GM21423 (cell line): ENCODE data around the gene KCTD16.

Experiments
- ATAC-seq: cut with Tn5 transposase; IDR thresholded peaks from one replicate; pipeline ENCODE4 v1.9.1; 2021; ENCODE audit warnings: mild to moderate bottlenecking, moderate library complexity; ENCODE audit not compliant: unreplicated experiment

Gene KCTD16

DNA sequence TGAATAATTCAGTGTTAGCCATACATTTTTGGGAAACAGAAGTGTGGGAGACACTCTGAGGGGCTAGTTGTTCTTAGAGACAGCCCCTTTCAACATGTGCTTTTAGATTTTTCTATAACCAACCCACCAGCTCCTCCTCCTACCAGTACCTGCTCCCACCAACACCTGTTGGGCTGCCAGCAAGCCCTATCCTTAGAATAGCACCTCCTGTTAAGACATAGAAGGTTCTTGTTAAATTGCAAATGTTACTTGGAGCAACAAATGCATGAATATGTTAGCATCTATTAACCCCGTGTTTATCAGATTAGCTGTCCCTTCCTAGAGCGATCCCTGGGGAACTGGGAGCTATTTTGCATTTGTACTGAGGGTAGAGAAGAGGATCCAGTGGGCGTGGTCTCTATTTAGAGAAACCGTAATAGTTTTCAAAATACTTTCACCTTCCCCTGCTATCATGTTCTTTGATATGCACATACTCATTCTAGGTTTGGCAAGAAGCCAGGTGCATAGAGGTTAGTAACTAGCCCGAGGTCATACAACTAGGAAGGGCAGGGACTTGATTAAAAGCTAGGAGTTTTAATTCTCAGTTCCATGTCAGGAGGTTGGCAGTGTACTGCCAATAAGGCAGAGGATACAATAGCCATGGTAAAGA lies 334.4 kb downstream of the KCTD16 start:
- ATAC-seq, result no peak

DNA sequence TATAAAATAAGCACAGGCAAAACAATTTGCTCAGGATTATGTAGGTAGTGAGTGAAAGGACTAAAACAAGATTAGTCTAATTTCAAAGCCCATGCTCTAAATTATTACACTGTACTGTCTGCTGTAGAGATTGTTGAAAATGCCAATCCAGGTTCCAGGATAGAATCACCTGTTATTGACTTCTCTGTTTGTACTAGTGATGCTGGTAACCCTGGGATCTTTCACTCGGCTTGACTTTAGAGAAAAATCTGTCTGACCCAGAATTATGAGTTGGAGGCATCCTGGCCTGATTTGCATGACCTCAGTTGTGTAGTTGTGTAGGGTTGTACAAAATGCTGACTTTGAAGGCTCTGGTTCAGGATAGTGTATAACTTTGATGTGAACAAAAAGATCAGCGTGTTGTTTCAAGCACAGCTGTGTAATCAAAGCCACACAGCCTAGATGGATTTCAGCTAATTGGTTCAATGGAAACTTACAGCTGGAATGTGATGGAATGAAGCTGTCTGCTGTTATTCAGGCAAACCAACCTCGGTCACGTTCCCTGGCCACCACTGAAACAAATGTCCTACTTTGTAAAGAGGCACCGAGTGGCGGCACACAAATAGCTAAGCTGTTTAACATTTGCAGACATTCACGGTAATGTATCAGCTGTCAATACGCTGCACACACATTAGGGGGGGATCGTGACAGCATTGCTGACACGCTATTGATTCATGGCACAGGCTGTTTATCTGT lies 340.3 kb downstream of the KCTD16 start:
- ATAC-seq, result no peak

DNA sequence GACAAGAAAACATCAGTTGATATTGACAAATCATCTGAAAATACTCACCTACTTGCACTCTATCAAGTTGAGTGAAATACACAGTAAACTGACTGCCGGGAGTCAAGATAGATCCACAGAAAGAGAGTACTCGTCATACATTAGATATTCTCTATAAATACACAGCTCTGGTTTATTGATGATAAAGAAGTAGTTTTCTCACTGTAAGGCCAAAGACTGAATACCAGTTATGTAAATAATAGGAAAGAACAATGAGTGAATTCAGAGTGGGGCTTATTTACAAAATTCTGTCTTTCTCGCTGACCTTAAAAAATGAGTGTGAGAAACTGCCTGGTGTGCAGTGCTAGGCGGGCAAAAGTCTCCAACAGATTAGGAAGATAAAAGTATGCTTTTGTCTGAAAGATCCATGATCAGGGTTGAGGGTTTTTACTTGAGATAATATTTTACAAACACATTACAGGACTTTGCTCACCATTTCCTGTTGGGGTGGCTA lies 341.0 kb downstream of the KCTD16 start:
- no peak for ATAC-seq

DNA sequence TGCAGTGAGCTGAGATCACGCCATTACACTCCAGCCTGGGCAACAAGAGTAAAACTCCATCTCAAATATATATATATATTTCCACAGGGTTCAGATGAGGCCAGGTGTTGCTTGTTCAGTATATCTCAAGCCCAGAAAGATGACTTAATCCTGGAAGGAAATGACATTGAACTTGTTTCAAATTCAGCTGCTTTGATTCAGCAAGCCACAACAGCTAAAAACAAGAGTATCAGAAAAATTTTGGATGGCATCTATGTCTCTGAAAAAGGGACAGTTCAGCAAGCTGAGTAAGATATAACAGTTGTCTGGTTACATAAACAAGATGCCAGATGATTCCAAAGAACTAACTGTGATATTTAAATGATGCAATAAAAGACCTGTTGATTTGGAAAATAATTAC lies 352.0 kb downstream of the KCTD16 start:
- ATAC-seq, result no peak

DNA sequence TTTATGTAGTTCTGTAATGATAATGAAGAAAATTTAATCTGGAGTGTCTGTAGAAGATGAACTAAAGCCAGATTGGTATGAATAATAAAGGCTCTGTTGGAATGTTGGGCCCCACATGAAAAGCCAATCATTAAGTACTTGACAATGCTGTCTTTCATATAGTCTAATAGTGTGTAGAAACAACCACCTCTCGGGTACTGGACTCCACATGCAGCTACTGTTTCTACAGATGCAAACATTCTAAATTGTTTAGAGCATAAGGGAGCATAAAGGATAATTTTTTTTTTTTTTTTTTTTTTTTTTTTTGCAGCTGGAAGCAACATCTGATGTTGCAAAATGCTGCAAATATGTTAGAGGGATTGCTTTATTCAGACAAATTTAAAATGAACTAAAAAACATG lies 354.3 kb downstream of the KCTD16 start:
- ATAC-seq, result no peak

DNA sequence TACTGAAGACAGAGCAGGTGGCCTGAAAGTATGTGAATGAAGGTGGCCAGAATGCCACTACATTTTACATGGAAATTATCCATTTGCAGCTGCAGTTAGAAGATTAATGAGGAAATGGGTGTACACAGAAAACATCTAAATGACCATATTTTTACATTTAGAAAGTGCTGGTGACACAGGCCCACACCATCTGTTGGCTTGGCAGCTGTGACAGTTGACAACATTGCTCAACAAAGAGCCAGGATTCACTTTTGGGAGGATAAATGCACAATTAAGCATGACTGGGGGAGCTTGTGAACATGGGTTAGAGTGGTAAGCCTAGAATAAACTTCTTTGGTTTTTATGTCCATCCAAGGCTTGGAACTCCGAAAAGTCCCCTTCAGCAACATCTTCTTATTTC lies 360.5 kb downstream of the KCTD16 start:
- no peak for ATAC-seq
